Measurements from ENCODE around the gene EIF4E2.

DNA sequence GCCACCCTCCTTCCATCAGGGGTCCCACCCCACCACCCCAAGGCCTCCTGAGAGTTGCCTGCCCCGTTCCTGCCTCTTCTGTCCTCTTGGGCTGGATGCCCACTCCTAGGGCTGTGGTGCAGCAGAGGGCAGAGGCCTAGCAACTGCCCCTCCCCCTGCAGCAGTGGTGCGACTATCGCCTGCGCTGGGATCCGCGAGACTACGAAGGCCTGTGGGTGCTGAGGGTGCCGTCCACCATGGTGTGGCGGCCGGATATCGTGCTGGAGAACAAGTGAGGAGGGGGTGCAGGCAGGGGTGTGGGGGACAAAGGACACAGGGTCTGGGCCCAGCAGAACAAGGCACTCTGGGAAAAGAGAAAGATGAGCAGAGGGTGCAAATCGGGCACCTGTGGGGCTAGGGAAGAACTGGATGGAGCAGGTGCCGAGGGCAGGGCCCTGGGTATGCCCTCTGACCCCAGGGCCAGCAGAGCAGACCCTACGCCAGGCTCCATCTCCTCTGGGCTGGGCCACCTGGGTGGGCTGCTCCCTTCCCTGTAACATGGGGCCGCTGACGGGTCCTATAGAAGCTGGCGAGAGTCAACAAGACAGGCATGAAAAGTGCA is 9.9 kb upstream of the EIF4E2 start:
- TF ChIP-seq CTCF (IDR thresholded peaks at IDR 0.05) (no peak), POLR2AphosphoS5 (IDR thresholded peaks at IDR 0.05) (no peak), POLR2A (IDR thresholded peaks at IDR 0.05) (no peak), EP300 (IDR thresholded peaks at IDR 0.05) (no peak)

Measured in stomach (tissue), 4 donors.